Measurements from ENCODE around the gene CLSTN2. TPM values are rescaled to one million over a fixed set of nuclear protein-coding genes. Genes with fewer than 3 reads are reported as not detected.

CLSTN2 gene
- total RNA-seq, 1 donor from 2014 or later: 65.0 TPM

DNA sequence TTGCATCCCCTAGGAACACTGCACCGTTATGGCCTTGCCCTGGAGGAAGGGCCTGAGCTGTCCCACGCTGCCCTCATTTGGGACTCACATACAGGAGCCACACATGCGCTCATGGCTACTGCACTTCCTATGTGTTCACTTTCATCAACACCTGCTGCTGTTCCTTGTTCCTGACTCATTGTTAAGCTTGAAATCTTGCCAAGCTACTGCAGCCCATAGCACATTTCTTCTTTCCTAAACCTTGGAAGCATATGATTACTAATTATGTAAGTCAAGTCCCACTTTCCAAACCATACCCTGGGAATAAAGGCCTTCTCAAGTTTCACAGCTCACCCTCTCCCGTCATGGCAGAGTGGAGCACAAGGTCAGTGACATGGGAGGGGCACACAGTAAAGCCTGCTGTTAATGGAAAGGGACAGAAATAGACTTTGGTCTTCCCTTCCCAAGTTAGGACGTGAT, 307.9 kb downstream of the CLSTN2 start:
- Mint-ChIP-seq H3K27ac (ENCODE audit: unreplicated experiment) (peak overlapping the region; percentile 86), H3K9me3 (ENCODE audit: low read depth) (no peaks in the 10 kb centered on the region), H3K36me3 (ENCODE audit: low read depth) (no peaks in the 10 kb centered on the region), H3K4me3 (ENCODE audit: unreplicated experiment) (no peak overlapping the region), H3K4me1 (ENCODE audit: low read depth) (peaks cover 58% of the 10 kb centered on the region), H3K27me3 (ENCODE audit: low read depth) (no peaks in the 10 kb centered on the region)
- DNase-seq (ENCODE audit: low spot score): no peak
- TF ChIP-seq CTCF (IDR thresholded peaks at IDR 0.05): no peak

- H3K4me3 Mint-ChIP-seq (ENCODE audit: unreplicated experiment): no peak overlapping the region
These were observed 308.6 kb downstream of the CLSTN2 start for GRCh38 chr3:140243575-140243974.

DNA sequence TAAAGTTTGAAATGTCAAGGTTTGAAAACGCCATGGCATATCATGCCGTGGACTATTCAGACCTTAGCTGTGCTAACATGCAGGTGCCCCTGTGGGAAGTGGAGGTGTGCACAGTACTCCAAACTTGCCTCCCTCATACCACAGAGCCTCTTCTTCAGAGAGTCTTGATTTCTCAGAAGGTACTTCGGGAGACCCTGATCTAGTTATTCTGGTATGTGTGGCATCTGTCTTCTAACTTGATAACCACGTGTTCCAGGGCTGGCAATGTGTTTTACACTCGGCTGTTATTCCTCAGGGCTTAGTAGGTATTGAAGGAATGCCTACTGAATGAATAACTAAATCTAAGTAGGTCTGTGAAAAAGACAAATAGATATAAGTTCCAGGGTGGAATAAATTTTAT, 309.9 kb downstream of the CLSTN2 start:
- peak overlapping the region; percentile 68 for H3K27ac Mint-ChIP-seq (ENCODE audit: unreplicated experiment)

More at GRCh38 chr3:140243575-140243974, 308.6 kb downstream of the CLSTN2 start:
- no peak for DNase-seq (ENCODE audit: low spot score)
- H3K4me1 Mint-ChIP-seq (ENCODE audit: low read depth): peaks cover 51% of the 10 kb centered on the region
- H3K27me3 Mint-ChIP-seq (ENCODE audit: low read depth): no peaks in the 10 kb centered on the region
- TF ChIP-seq CTCF (IDR thresholded peaks at IDR 0.05): no peak
- no peaks in the 10 kb centered on the region for H3K36me3 Mint-ChIP-seq (ENCODE audit: low read depth)
- no peaks in the 10 kb centered on the region for H3K9me3 Mint-ChIP-seq (ENCODE audit: low read depth)
- peak overlapping the region; percentile 86 for H3K27ac Mint-ChIP-seq (ENCODE audit: unreplicated experiment)

GRCh38 chr3:140246578-140246977, 311.6 kb downstream of the CLSTN2 start:
- no peak for TF ChIP-seq CTCF (IDR thresholded peaks at IDR 0.05)
- no peak for DNase-seq (ENCODE audit: low spot score)
- H3K36me3 Mint-ChIP-seq (ENCODE audit: low read depth): no peaks in the 10 kb centered on the region
- no peak overlapping the region for H3K4me3 Mint-ChIP-seq (ENCODE audit: unreplicated experiment)
- H3K27me3 Mint-ChIP-seq (ENCODE audit: low read depth): no peaks in the 10 kb centered on the region
- H3K9me3 Mint-ChIP-seq (ENCODE audit: low read depth): no peaks in the 10 kb centered on the region
- peak overlapping the region; percentile 5 for H3K27ac Mint-ChIP-seq (ENCODE audit: unreplicated experiment)
- H3K4me1 Mint-ChIP-seq (ENCODE audit: low read depth): peaks cover 50% of the 10 kb centered on the region

More for the DNA sequence above, 309.9 kb downstream of the CLSTN2 start:
- Mint-ChIP-seq H3K4me3 (ENCODE audit: unreplicated experiment) (no peak overlapping the region), H3K4me1 (ENCODE audit: low read depth) (peaks cover 42% of the 10 kb centered on the region), H3K36me3 (ENCODE audit: low read depth) (no peaks in the 10 kb centered on the region), H3K9me3 (ENCODE audit: low read depth) (no peaks in the 10 kb centered on the region), H3K27me3 (ENCODE audit: low read depth) (no peaks in the 10 kb centered on the region)
- DNase-seq (ENCODE audit: low spot score): no peak
- TF ChIP-seq CTCF (IDR thresholded peaks at IDR 0.05): no peak

- Mint-ChIP-seq H3K9me3 (ENCODE audit: low read depth) (no peaks in the 10 kb centered on the region), H3K4me3 (ENCODE audit: unreplicated experiment) (no peak overlapping the region), H3K36me3 (ENCODE audit: low read depth) (no peaks in the 10 kb centered on the region), H3K27ac (ENCODE audit: unreplicated experiment) (no peak overlapping the region), H3K27me3 (ENCODE audit: low read depth) (no peaks in the 10 kb centered on the region), H3K4me1 (ENCODE audit: low read depth) (peaks cover 59% of the 10 kb centered on the region)
- no peak for DNase-seq (ENCODE audit: low spot score)
- no peak for TF ChIP-seq CTCF (IDR thresholded peaks at IDR 0.05)
These were observed 312.8 kb downstream of the CLSTN2 start for GRCh38 chr3:140247775-140248174.
